ENCODE data around the gene MOSPD3.

DNA sequence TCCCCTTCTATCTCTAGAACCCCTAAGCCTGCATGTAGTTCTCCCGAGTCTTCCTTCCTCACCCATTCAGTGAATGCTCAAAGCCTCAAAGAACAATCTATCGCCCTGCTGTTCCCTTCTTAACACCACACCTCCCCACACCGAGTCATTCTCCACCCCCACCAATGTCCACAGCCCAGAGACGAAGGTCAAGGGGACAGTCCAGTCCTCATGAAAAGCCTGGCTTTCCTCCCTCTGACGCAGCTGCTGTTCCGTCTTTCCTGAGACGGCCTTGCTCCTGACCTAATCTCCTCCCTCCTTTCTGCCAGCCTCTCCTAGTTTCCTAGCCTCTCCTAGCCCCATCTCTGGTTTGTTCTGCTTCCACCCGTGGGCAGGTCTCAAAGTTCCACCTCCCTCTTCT is 9.2 kb downstream of the MOSPD3 start:
- TF ChIP-seq CTCF (IDR thresholded peaks at IDR 0.05) (no peak), EZH2 (IDR thresholded peaks at IDR 0.05) (no peak), EZH2phosphoT487 (IDR thresholded peaks at IDR 0.05) (no peak)
